SU-DHL-6 (cell line): Measurements from ENCODE around the gene IDI2.

ENCODE experiments used
- CTCF ChIP-seq: fragments of 200-600 bp; sonication (generic); IDR thresholded peaks from one replicate; pipeline ENCODE4 v1.5.1; 2017; ENCODE audit warnings: antibody characterized with exemption, mild to moderate bottlenecking, low read length, moderate library complexity; ENCODE audit not compliant: insufficient read depth, poor library complexity, severe bottlenecking
- EZH2phosphoT487 ChIP-seq: fragments of 200-600 bp; sonication (generic), shearing (Covaris generic); conservative IDR thresholded peaks from 2 replicates; pipeline ENCODE4 v1.6.1; 2018; ENCODE audit warnings: mild to moderate bottlenecking, antibody characterized with exemption, low read length, moderate library complexity, mixed read lengths

- TF ChIP-seq CTCF (no peak), EZH2phosphoT487 (no peak)
These were observed 46.7 kb downstream of the IDI2 start for GRCh38 chr10:978826-979421.
